ENCODE data around the gene REX1BD.

REX1BD gene

GRCh38 chr19:18613589-18614234, 25.1 kb downstream of the REX1BD start:
- DNase-seq (ENCODE audit: low read depth, low spot score), result no peak

GRCh38 chr19:18616023-18616422, 27.4 kb downstream of the REX1BD start:
- no peak for DNase-seq (ENCODE audit: low read depth, low spot score)

- DNase-seq (ENCODE audit: low read depth, low spot score), result no peak
These were observed 29.0 kb downstream of the REX1BD start for GRCh38 chr19:18617562-18617961.

GRCh38 chr19:18618236-18618635, 29.6 kb downstream of the REX1BD start:
- no peak for DNase-seq (ENCODE audit: low read depth, low spot score)

- DNase-seq (ENCODE audit: low read depth, low spot score), result no peak
These were observed 31.7 kb downstream of the REX1BD start for GRCh38 chr19:18620311-18620710.

- DNase-seq (ENCODE audit: low read depth, low spot score), result no peak
These were observed 32.3 kb downstream of the REX1BD start for GRCh38 chr19:18620902-18621301.

- peak; percentile 56 for DNase-seq (ENCODE audit: low read depth, low spot score)
These were observed 38.3 kb downstream of the REX1BD start for GRCh38 chr19:18626906-18627305.

- no peak for DNase-seq (ENCODE audit: low read depth, low spot score)
These were observed 40.8 kb downstream of the REX1BD start for GRCh38 chr19:18629166-18630088.

GRCh38 chr19:18633321-18633720, 44.7 kb downstream of the REX1BD start:
- DNase-seq (ENCODE audit: low read depth, low spot score), result no peak

- DNase-seq (ENCODE audit: low read depth, low spot score), result no peak
These were observed 46.2 kb downstream of the REX1BD start for GRCh38 chr19:18634612-18635297.

GRCh38 chr19:18635831-18636182, 47.2 kb downstream of the REX1BD start:
- DNase-seq (ENCODE audit: low read depth, low spot score), result no peak

GRCh38 chr19:18636183-18636968, 47.8 kb downstream of the REX1BD start:
- peak; percentile 98 for DNase-seq (ENCODE audit: low read depth, low spot score)

GRCh38 chr19:18636969-18637629, 48.5 kb downstream of the REX1BD start, which contains the start of gene KLHL26:
Gene KLHL26 (plus strand): TSS chr19:18637028. CDS start chr19:18637055, 27 bp downstream.
- no peak for DNase-seq (ENCODE audit: low read depth, low spot score)

GRCh38 chr19:18637673-18638630, 49.4 kb downstream of the REX1BD start:
- no peak for DNase-seq (ENCODE audit: low read depth, low spot score)

GRCh38 chr19:18639706-18640243, 51.2 kb downstream of the REX1BD start:
- DNase-seq (ENCODE audit: low read depth, low spot score), result no peak
